Omental fat pad (tissue), 4 donors: ENCODE measurements around the gene ZNF331. TPM values are rescaled to one million over a fixed set of nuclear protein-coding genes. Genes with fewer than 3 reads are reported as not detected.
"Not testable (repeated sequence)": the region's sequence is repeated elsewhere in the genome, so short reads cannot be mapped to it uniquely, and the experiment has no call there.

Experiments used
- ATAC-seq: fragments of 150-250 bp; one replicate; pipeline ENCODE4 v1.9.1; 2016; ENCODE audit warnings: mild to moderate bottlenecking, moderate library complexity; ENCODE audit not compliant: low FRiP score
- DNase-seq: peaks from one replicate; pipeline ENCODE4 v3.0.0-alpha.2; 2019; ENCODE audit warnings: low spot score
- CTCF ChIP-seq, 3 donors: fragments of 450-650 bp; IDR thresholded peaks; one replicate each; pipeline ENCODE4 v1.5.1; 2016 to 2017; ENCODE audit warnings: antibody characterized with exemption in 3 of 3, mild to moderate bottlenecking in 3 of 3, moderate library complexity in 2 of 3
- total RNA-seq, 4 donors: library from RNA; depleted of rRNA; stranded (reverse); fragments of >200 nt; gene quantifications; one replicate each; pipeline ENCODE4 v1.1.0, GENCODE V29; 2016

ZNF331 gene
- total RNA-seq, 4 donors from 2014 or later, result 29.9 to 415 (median 55.0) TPM

DNA sequence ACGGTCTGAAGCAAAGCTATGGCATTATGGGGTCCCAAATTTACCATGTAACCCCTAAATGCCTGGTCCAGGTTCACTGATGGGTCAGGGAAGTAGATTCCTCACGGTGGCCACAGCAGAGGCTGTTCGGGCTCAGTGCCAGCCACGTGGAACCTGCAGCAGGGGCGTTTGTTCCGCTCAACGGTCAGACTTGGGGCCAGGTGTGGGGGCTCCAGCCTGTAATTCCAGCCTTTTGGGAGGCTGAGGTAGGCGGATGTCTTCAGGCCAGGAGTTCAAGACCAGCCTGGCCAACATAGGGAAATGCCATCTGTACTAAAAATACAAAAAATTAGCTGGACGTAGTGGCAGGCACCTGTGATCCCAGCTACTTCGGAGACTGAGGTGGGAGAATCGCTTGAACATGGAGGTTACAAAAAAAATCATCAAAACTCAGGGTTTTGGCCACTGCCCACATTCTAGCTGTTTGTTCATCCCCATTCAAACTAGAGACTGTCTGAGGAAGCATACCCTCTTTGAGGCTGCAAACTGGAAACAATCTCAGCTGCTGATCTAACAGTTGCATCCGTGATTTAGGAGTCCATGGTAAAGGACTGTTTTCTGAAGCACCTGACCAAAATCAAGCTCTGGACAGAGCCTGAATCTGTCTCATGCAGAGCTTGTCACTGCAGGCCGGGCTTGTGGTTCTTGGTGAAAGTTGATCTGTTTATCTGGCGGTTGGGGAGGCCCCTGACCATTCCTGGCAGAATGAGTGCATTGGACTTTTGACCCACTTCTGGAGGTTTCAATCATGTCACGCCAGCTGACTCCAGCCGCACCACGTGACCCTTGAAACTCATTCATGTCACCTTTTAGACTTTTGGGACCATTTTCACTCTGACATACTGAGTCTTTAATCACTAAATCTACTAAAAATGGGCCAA lies 30.2 kb upstream of the ZNF331 start:
- DNase-seq, result no peak
- no peak for ATAC-seq
- TF ChIP-seq CTCF (IDR thresholded peaks at IDR 0.05), result no peak

DNA sequence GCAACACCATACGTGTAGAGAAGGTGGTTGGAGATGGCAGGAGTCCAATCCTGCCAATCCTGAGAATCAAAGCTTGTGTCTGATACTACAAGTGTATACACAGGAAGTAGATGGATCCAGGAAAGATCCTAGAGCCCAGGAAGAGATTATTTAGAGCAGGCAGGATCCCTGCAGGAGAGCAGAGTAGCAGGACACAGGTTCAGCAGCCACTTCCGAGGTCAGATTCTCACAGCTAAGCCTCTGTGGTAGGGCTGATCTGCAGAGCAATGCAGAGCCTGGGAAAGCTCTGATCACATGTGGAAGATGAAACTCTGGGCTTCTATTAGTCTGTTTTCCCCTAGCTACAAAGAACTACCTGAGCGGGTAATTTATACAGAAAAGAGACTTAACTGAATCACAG lies 28.5 kb upstream of the ZNF331 start:
- no peak for DNase-seq
- no peak for TF ChIP-seq CTCF (IDR thresholded peaks at IDR 0.05)
- ATAC-seq, result no peak

GRCh38 chr19:53509845-53510244 lies 28.1 kb upstream of the ZNF331 start:
- DNase-seq (no peak), ATAC-seq (no peak)
- no peak for TF ChIP-seq CTCF (IDR thresholded peaks at IDR 0.05)

DNA sequence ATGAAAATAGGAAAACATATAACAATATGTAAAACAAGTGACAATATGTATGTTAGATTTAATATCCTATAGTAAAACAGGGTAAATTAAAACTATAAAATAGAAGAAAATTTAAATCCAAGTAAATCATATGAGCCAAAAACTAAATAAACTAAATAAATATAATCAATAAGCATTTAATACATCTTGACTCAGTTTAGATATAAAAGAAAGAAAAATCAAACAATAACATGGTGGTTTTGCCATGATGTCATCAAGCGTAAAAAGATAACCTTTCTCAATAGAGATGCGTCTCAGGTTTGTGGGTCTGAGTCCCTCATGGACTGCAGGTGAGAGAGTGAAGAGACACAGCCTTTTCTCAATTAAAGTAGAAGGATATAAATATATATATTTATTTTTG lies 26.6 kb upstream of the ZNF331 start:
- no peak for ATAC-seq
- TF ChIP-seq CTCF (IDR thresholded peaks at IDR 0.05), result no peak
- no peak for DNase-seq

- peak in 1 of 3 donors; percentile 56 for TF ChIP-seq CTCF (IDR thresholded peaks at IDR 0.05)
- peak; percentile 47 for DNase-seq
- ATAC-seq, result peak; percentile 73
These were observed 26.0 kb upstream of the ZNF331 start for GRCh38 chr19:53511933-53512374.

DNA sequence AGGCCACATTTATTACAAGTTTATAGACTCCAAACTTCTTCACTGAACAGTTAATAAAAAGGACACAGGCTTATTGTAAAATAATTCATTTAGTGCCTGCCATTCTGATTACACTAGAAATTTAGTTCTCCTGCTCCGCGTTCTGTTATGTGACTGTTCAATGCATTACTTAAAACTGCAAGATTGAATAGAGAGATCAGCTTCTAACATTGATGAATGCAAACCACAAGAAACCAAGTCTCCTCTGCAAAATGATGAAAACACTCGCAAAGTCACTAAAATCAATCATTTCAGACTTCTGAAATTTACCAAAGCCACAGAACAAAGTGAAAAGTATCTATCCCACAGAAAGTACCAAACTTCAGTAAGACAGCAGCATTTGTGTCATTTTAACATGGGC lies 22.9 kb upstream of the ZNF331 start:
- not testable (repeated sequence) for DNase-seq, ATAC-seq

DNA sequence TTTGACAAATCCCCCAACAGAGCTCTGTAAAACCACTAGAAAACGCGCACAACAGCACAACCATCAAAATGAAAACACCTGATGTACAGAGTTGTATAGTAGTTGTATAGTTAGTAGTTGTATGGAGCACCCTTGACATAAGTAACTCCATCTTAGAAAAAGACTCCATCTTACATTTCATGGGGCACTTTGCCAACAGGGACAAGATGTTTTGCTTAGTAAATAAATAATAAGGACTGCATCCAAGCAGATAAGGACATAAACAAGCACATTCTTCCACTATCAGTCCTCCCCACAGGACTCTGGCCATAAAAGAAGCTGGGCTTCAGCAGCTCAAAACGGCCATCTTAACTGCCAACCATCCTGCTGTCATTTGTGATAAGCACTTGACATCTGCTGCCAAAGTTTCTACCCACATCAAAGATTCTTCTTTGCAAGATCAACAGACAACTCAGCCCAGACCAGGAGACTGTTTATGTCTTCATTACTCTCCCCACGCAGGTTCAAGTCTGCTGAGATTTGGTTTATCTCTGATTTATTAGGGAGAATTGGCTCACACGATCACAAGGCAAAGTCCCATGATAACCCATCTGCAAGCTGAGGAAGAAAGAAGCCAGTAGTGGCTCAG lies 20.7 kb upstream of the ZNF331 start:
- no peak for TF ChIP-seq CTCF (IDR thresholded peaks at IDR 0.05)
- DNase-seq (no peak), ATAC-seq (no peak)
